ENCODE data around the gene RPS15A.
"Not testable (repeated sequence)": the region's sequence is repeated elsewhere in the genome, so short reads cannot be mapped to it uniquely, and the experiment has no call there.

GRCh38 chr16:18740027-18740426 lies 50.1 kb downstream of the RPS15A start:
- TF ChIP-seq POLR2AphosphoS5 (IDR thresholded peaks at IDR 0.05); CTCF (IDR thresholded peaks at IDR 0.05; ENCODE audit: poor library complexity, severe bottlenecking); RAD21 (conservative IDR thresholded peaks at IDR 0.05); REST (IDR thresholded peaks at IDR 0.05; ENCODE audit: borderline replicate concordance): not testable (repeated sequence)
